ENCODE results near the gene CORO1A. TPM values are rescaled to one million over a fixed set of nuclear protein-coding genes. Genes with fewer than 3 reads are reported as not detected.
"Not testable (repeated sequence)": the region's sequence is repeated elsewhere in the genome, so short reads cannot be mapped to it uniquely, and the experiment has no call there.

CORO1A gene
- total RNA-seq, 1 donor, result 0.36 TPM

DNA sequence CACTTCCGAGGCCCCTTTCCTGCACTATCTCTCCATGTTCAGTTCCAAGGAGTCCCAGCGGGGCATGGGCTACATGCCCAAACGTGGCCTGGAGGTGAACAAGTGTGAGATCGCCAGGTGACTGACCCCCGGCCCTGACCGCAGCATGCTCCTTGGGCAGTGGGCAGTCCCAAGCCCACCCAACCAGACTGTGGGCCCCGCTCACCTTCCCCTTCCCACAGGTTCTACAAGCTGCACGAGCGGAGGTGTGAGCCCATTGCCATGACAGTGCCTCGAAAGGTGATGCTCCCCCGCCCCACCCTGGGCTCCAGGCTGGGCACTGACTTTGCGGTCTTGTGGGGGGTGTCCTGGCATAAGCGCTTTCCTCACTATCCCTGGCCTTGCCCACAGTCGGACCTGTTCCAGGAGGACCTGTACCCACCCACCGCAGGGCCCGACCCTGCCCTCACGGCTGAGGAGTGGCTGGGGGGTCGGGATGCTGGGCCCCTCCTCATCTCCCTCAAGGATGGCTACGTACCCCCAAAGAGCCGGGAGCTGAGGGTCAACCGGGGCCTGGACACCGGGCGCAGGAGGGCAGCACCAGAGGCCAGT lies 4.7 kb downstream of the CORO1A start:
- no peaks in the 10 kb centered on the region for H3K79me2 ChIP-seq (ENCODE audit: insufficient read depth, low read length)

DNA sequence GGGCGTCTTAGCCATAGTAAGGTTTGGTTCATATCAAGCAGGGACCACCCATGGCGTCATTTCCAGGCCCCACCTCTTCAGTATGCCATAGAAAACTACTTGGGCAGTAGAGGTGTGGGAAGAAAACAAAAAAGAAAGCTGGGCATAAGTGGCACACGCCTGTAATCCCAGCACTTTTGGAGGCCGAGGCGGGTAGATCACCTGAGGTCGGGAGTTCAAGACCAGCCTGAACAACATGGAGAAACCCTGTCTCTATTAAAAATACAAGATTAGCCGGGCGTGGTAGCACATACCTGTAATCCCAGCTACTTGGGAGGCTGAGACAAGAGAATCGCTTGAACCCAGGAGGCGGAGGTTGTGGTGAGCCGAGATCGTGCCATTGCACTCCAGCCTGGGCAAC lies 7.8 kb downstream of the CORO1A start:
- not testable (repeated sequence) for H3K9me3 ChIP-seq (ENCODE audit: low read depth, low read length); H3K36me3 ChIP-seq (ENCODE audit: insufficient read depth, low read length); H4K20me1 ChIP-seq (ENCODE audit: insufficient read depth, low read length); H3K27me3 ChIP-seq (ENCODE audit: insufficient read depth, low read length); H2AFZ ChIP-seq (ENCODE audit: low read length); H3K4me3 ChIP-seq (ENCODE audit: insufficient read depth, low read length); H3K79me2 ChIP-seq (ENCODE audit: insufficient read depth, low read length); H3K27ac ChIP-seq (ENCODE audit: low read depth, low read length); H3K4me1 ChIP-seq (ENCODE audit: insufficient read depth, low read length); H3K4me2 ChIP-seq (ENCODE audit: insufficient read depth, low read length); DNase-seq (ENCODE audit: insufficient read length, low spot score, missing footprints)

More for the DNA sequence above, 4.7 kb downstream of the CORO1A start:
- H3K9me3 ChIP-seq (ENCODE audit: low read depth, low read length), result no peaks in the 10 kb centered on the region
- no peaks in the 10 kb centered on the region for H3K4me1 ChIP-seq (ENCODE audit: insufficient read depth, low read length)
- H3K27me3 ChIP-seq (ENCODE audit: insufficient read depth, low read length), result no peaks in the 10 kb centered on the region
- H2AFZ ChIP-seq (ENCODE audit: low read length), result no peak overlapping the region
- TF ChIP-seq, protein P1, sequence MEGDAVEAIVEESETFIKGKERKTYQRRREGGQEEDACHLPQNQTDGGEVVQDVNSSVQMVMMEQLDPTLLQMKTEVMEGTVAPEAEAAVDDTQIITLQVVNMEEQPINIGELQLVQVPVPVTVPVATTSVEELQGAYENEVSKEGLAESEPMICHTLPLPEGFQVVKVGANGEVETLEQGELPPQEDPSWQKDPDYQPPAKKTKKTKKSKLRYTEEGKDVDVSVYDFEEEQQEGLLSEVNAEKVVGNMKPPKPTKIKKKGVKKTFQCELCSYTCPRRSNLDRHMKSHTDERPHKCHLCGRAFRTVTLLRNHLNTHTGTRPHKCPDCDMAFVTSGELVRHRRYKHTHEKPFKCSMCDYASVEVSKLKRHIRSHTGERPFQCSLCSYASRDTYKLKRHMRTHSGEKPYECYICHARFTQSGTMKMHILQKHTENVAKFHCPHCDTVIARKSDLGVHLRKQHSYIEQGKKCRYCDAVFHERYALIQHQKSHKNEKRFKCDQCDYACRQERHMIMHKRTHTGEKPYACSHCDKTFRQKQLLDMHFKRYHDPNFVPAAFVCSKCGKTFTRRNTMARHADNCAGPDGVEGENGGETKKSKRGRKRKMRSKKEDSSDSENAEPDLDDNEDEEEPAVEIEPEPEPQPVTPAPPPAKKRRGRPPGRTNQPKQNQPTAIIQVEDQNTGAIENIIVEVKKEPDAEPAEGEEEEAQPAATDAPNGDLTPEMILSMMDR (IDR thresholded peaks at IDR 0.05; ENCODE audit: extremely low read depth, low read depth, low read length), result no peak
- H3K27ac ChIP-seq (ENCODE audit: low read depth, low read length), result no peak overlapping the region
- no peaks in the 10 kb centered on the region for H3K36me3 ChIP-seq (ENCODE audit: insufficient read depth, low read length)
- H3K4me2 ChIP-seq (ENCODE audit: insufficient read depth, low read length), result no peak overlapping the region
- peaks cover 3% of the 10 kb centered on the region for H4K20me1 ChIP-seq (ENCODE audit: insufficient read depth, low read length)
- no peak overlapping the region for H3K4me3 ChIP-seq (ENCODE audit: insufficient read depth, low read length)
- DNase-seq (ENCODE audit: insufficient read length, low spot score, missing footprints), result peak; percentile 58

DNA sequence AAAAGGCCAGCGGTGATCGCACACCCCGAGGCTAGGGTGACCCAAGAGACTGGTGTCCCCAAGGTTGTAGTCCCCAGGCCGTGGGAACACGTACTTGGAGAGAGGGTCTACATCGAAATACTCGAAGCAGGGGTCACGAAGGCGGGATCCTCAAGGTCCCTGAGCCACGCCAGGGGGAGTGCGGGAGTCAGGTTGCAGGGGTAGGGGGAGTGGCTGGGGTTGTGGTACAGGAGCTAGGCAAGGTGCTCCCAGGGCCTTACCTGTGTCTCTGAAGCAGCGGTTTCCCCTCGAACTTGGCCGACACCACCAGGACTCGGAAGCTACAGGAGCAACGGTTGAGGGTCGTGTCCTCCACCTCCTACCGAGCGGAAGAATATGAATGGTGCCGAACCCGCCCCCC lies 9.7 kb downstream of the CORO1A start:
- not testable (repeated sequence) for DNase-seq (ENCODE audit: insufficient read length, low spot score, missing footprints); H3K27ac ChIP-seq (ENCODE audit: low read depth, low read length); H3K27me3 ChIP-seq (ENCODE audit: insufficient read depth, low read length); H3K79me2 ChIP-seq (ENCODE audit: insufficient read depth, low read length); H3K4me3 ChIP-seq (ENCODE audit: insufficient read depth, low read length); H3K36me3 ChIP-seq (ENCODE audit: insufficient read depth, low read length); H3K9me3 ChIP-seq (ENCODE audit: low read depth, low read length); H2AFZ ChIP-seq (ENCODE audit: low read length); H3K4me2 ChIP-seq (ENCODE audit: insufficient read depth, low read length); H4K20me1 ChIP-seq (ENCODE audit: insufficient read depth, low read length); H3K4me1 ChIP-seq (ENCODE audit: insufficient read depth, low read length)

DNA sequence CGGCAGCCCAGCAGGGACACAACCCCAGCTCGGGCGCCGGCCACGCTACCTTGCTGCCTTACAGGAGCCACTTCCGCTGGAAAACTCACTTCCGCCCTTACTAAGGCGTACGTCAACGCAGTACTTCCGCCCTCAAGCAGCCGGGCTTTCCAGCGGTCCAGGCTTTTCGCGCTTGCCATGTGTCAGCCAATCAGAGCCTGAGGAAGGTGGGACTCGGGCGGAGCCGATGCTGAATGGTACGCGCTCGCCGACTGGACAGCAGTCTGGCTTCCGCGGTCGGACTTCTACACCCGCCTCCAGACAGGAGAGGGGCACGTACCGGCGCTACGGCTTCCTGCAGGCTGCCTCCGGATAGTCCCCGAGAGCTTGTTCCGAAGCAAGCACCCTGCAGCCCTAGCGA lies 10.2 kb downstream of the CORO1A start, which contains the start of the genes BOLA2B and SLX1A:
Gene BOLA2B, minus strand, starts transcription at position 52 of the 400 bp plus-strand sequence. CDS start 71 bp downstream, outside the sequence.
Gene SLX1A, plus strand, starts transcription at position 261 of the 400 bp plus-strand sequence. CDS start 210 bp downstream, outside the sequence.
- not testable (repeated sequence) for H3K36me3 ChIP-seq (ENCODE audit: insufficient read depth, low read length); H3K27ac ChIP-seq (ENCODE audit: low read depth, low read length); H3K79me2 ChIP-seq (ENCODE audit: insufficient read depth, low read length); H3K4me1 ChIP-seq (ENCODE audit: insufficient read depth, low read length); DNase-seq (ENCODE audit: insufficient read length, low spot score, missing footprints); H3K9me3 ChIP-seq (ENCODE audit: low read depth, low read length); H3K27me3 ChIP-seq (ENCODE audit: insufficient read depth, low read length); H2AFZ ChIP-seq (ENCODE audit: low read length); H4K20me1 ChIP-seq (ENCODE audit: insufficient read depth, low read length)
- peak within 1 kb of the TSS; percentile 62 for H3K4me3 ChIP-seq (ENCODE audit: insufficient read depth, low read length)
- peak within 1 kb of the TSS; percentile 57 for H3K4me2 ChIP-seq (ENCODE audit: insufficient read depth, low read length)

DNA sequence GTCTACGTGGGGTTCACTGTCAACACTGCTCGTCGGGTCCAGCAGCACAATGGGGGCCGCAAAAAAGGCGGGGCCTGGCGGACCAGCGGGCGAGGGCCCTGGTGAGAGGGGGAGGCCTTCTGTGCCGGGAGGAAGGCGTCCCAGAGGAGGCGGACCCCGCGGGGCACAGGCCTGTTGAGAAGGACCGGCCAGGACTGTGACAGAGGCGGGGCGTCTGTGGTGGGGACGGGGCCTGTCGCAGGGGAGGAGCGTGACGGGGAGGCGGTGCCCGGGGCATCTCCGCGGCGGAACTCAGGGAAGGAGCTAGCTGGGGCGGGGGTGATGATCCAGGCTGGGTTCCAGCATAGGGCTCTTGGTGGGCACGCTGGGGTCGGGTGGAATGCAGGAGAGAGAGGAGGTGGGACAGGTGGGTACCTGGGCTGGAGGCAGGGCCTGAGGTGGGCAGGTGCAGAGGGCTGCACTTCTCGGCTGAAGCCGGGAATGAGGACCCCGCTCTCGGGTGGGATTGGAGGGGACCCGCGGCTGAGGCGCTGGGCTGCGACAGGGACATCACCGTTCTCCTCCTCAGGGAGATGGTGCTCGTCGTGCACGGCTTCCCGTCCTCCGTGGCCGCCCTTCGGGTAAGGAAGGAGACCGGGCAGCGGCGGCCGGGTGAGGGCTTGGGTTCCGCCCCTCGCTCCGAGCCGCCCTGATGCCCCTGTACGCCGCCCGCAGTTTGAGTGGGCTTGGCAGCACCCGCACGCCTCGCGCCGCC lies 10.9 kb downstream of the CORO1A start:
- H4K20me1 ChIP-seq (ENCODE audit: insufficient read depth, low read length); H3K27ac ChIP-seq (ENCODE audit: low read depth, low read length); H3K36me3 ChIP-seq (ENCODE audit: insufficient read depth, low read length); DNase-seq (ENCODE audit: insufficient read length, low spot score, missing footprints); H3K27me3 ChIP-seq (ENCODE audit: insufficient read depth, low read length); H2AFZ ChIP-seq (ENCODE audit: low read length); H3K9me3 ChIP-seq (ENCODE audit: low read depth, low read length); H3K4me1 ChIP-seq (ENCODE audit: insufficient read depth, low read length); H3K79me2 ChIP-seq (ENCODE audit: insufficient read depth, low read length): not testable (repeated sequence)
- H3K4me3 ChIP-seq (ENCODE audit: insufficient read depth, low read length), result peak overlapping the region; percentile 62
- peak overlapping the region; percentile 57 for H3K4me2 ChIP-seq (ENCODE audit: insufficient read depth, low read length)

DNA sequence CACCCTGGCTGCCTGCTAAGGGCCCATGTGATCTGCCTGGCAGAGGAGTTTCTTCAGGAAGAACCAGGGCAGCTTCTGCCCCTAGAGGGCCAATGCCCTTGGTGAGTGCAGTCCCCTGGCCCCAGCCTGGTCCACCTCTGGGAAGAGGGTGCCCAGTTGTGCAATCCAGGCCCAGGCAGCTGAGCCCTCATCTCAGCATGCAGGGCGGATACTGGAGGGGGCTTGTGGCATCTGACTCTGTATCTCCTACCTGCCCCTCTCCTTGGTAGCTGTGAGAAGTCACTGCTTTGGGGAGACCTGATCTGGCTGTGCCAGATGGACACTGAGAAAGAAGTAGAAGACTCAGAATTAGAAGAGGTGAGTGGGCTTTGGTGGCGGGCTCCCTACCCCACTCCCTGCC lies 13.6 kb downstream of the CORO1A start:
- H4K20me1 ChIP-seq (ENCODE audit: insufficient read depth, low read length); H3K79me2 ChIP-seq (ENCODE audit: insufficient read depth, low read length); DNase-seq (ENCODE audit: insufficient read length, low spot score, missing footprints); H3K27me3 ChIP-seq (ENCODE audit: insufficient read depth, low read length); H3K4me3 ChIP-seq (ENCODE audit: insufficient read depth, low read length); H3K4me1 ChIP-seq (ENCODE audit: insufficient read depth, low read length); H3K27ac ChIP-seq (ENCODE audit: low read depth, low read length); H3K9me3 ChIP-seq (ENCODE audit: low read depth, low read length); H2AFZ ChIP-seq (ENCODE audit: low read length); H3K36me3 ChIP-seq (ENCODE audit: insufficient read depth, low read length); H3K4me2 ChIP-seq (ENCODE audit: insufficient read depth, low read length): not testable (repeated sequence)

DNA sequence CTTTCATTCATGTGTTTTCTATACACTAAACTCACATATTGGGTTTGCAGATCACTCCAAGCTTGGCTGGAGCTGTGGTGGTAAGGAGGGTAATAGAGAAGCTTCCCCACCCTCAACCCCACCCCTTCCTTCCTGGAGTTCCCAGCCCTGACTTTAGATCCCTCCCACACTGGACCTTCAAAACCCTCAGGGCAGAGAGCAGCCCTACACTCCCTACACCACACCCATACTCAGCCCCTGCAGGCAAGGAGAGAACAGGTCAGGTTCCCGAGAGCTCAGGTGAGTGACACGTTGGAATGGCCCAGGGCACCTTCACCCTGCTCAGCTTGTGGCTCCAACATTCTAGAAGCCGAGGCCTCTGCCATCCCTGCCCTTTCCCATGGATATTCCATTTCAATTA lies 15.6 kb downstream of the CORO1A start, which contains the start of gene SULT1A3:
Gene SULT1A3, plus strand, starts transcription at position 207 of the 400 bp plus-strand sequence. CDS start 1,474 bp downstream, outside the sequence.
- H3K36me3 ChIP-seq (ENCODE audit: insufficient read depth, low read length); DNase-seq (ENCODE audit: insufficient read length, low spot score, missing footprints); H4K20me1 ChIP-seq (ENCODE audit: insufficient read depth, low read length); H3K79me2 ChIP-seq (ENCODE audit: insufficient read depth, low read length); H2AFZ ChIP-seq (ENCODE audit: low read length); H3K4me2 ChIP-seq (ENCODE audit: insufficient read depth, low read length); H3K27me3 ChIP-seq (ENCODE audit: insufficient read depth, low read length); H3K27ac ChIP-seq (ENCODE audit: low read depth, low read length); H3K9me3 ChIP-seq (ENCODE audit: low read depth, low read length); H3K4me3 ChIP-seq (ENCODE audit: insufficient read depth, low read length); H3K4me1 ChIP-seq (ENCODE audit: insufficient read depth, low read length): not testable (repeated sequence)

All from osteoblast (primary cell).